ENCODE data around the gene CBLB.

DNA sequence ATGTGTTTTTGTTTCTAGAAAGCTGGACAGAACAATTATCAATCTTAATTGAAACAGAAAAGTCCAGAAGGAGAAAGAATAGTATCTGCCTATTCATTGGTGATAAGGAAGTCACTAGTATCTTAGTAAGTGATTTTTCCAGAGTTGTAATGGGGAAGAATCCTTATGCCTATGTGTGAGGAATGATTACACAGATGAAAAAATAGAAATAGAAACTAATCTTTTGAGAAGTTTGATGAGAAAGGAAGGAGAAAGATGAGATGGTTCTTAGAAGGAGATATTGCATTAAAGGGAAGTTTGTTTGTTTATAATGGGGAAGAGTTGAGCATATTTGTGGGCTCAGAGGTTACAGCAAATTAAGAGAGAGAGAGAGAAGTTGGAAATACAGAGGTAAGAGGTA, 42.7 kb upstream of the CBLB start:
- TF ChIP-seq, protein P1, sequence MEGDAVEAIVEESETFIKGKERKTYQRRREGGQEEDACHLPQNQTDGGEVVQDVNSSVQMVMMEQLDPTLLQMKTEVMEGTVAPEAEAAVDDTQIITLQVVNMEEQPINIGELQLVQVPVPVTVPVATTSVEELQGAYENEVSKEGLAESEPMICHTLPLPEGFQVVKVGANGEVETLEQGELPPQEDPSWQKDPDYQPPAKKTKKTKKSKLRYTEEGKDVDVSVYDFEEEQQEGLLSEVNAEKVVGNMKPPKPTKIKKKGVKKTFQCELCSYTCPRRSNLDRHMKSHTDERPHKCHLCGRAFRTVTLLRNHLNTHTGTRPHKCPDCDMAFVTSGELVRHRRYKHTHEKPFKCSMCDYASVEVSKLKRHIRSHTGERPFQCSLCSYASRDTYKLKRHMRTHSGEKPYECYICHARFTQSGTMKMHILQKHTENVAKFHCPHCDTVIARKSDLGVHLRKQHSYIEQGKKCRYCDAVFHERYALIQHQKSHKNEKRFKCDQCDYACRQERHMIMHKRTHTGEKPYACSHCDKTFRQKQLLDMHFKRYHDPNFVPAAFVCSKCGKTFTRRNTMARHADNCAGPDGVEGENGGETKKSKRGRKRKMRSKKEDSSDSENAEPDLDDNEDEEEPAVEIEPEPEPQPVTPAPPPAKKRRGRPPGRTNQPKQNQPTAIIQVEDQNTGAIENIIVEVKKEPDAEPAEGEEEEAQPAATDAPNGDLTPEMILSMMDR (IDR thresholded peaks at IDR 0.05): no peak
- TF ChIP-seq POLR2A (IDR thresholded peaks at IDR 0.05): no peak

Measured in ovary (tissue), 3 donors.